Measurements from ENCODE around the gene ARHGEF38.
"Not testable (repeated sequence)": the region's sequence is repeated elsewhere in the genome, so short reads cannot be mapped to it uniquely, and the experiment has no call there.

ARHGEF38 gene

GRCh38 chr4:105560421-105560848 is 8.0 kb downstream of the ARHGEF38 start:
- no peak for DNase-seq

- no peak for DNase-seq
These were observed 10.9 kb downstream of the ARHGEF38 start for GRCh38 chr4:105563352-105563751.

- DNase-seq, result no peak
These were observed 16.2 kb downstream of the ARHGEF38 start for GRCh38 chr4:105568584-105568983.

- DNase-seq, result no peak
These were observed 16.8 kb downstream of the ARHGEF38 start for GRCh38 chr4:105569057-105569865.

GRCh38 chr4:105569866-105570236 is 17.4 kb downstream of the ARHGEF38 start:
- DNase-seq, result no peak

- no peak for DNase-seq
These were observed 19.9 kb downstream of the ARHGEF38 start for GRCh38 chr4:105572296-105572695.

- no peak for DNase-seq
These were observed 34.4 kb downstream of the ARHGEF38 start for GRCh38 chr4:105586638-105587328.

GRCh38 chr4:105587841-105588240 is 35.4 kb downstream of the ARHGEF38 start:
- DNase-seq, result no peak

GRCh38 chr4:105588252-105588651 is 35.8 kb downstream of the ARHGEF38 start:
- DNase-seq, result no peak

- DNase-seq, result no peak
These were observed 39.2 kb downstream of the ARHGEF38 start for GRCh38 chr4:105591573-105591972.

GRCh38 chr4:105594099-105595010 is 41.9 kb downstream of the ARHGEF38 start:
- no peak for DNase-seq

- DNase-seq, result no peak
These were observed 44.3 kb downstream of the ARHGEF38 start for GRCh38 chr4:105596684-105597083.

GRCh38 chr4:105598052-105598451 is 45.6 kb downstream of the ARHGEF38 start:
- DNase-seq, result no peak

- DNase-seq, result no peak
These were observed 46.4 kb downstream of the ARHGEF38 start for GRCh38 chr4:105598787-105599186.

GRCh38 chr4:105599482-105599881 is 47.1 kb downstream of the ARHGEF38 start:
- DNase-seq, result no peak

GRCh38 chr4:105599932-105600655 is 47.7 kb downstream of the ARHGEF38 start:
- no peak for DNase-seq

GRCh38 chr4:105600951-105601350 is 48.5 kb downstream of the ARHGEF38 start:
- no peak for DNase-seq

GRCh38 chr4:105601406-105601805 is 49.0 kb downstream of the ARHGEF38 start:
- DNase-seq, result no peak

- no peak for DNase-seq
These were observed 50.7 kb downstream of the ARHGEF38 start for GRCh38 chr4:105603158-105603557.

GRCh38 chr4:105605493-105605892 is 53.1 kb downstream of the ARHGEF38 start:
- peak; percentile 79 for DNase-seq

GRCh38 chr4:105607876-105608275 is 55.5 kb downstream of the ARHGEF38 start:
- DNase-seq, result no peak

- DNase-seq, result not testable (repeated sequence)
These were observed 57.4 kb downstream of the ARHGEF38 start for GRCh38 chr4:105609819-105610218.

- DNase-seq, result peak; percentile 77
These were observed 60.9 kb downstream of the ARHGEF38 start for GRCh38 chr4:105613306-105613705.

Measured in COR-L47 (cell line).